Glutamatergic neuron (in vitro differentiated cells): ENCODE data around the gene CNGA2. TPM values are rescaled to one million over a fixed set of nuclear protein-coding genes. Genes with fewer than 3 reads are reported as not detected.

ENCODE experiments used
- DNase-seq: peaks from one replicate; pipeline ENCODE4 v3.0.0; 2022
- H3K27ac Mint-ChIP-seq: one replicate; pipeline ENCODE4 v1.8.0; 2020; ENCODE audit warnings: mild to moderate bottlenecking, mixed read lengths, inconsistent platforms; ENCODE audit not compliant: unreplicated experiment
- H3K27me3 Mint-ChIP-seq: one replicate; pipeline ENCODE4 v1.8.0; 2020; ENCODE audit warnings: mild to moderate bottlenecking, moderate library complexity, mixed read lengths, inconsistent platforms; ENCODE audit not compliant: unreplicated experiment
- H3K36me3 Mint-ChIP-seq: one replicate; pipeline ENCODE4 v1.8.0; 2020; ENCODE audit warnings: mild to moderate bottlenecking, mixed read lengths, inconsistent platforms; ENCODE audit not compliant: unreplicated experiment
- H3K4me1 Mint-ChIP-seq: one replicate; pipeline ENCODE4 v1.8.0; 2020; ENCODE audit warnings: mild to moderate bottlenecking, low read depth, mixed read lengths, inconsistent platforms; ENCODE audit not compliant: unreplicated experiment
- H3K4me3 Mint-ChIP-seq: one replicate; pipeline ENCODE4 v1.8.0; 2020; ENCODE audit warnings: mild to moderate bottlenecking, mixed read lengths, inconsistent platforms; ENCODE audit not compliant: unreplicated experiment
- H3K9me3 Mint-ChIP-seq: one replicate; pipeline ENCODE4 v1.8.0; 2020; ENCODE audit warnings: mild to moderate bottlenecking, moderate library complexity, mixed read lengths, inconsistent platforms; ENCODE audit not compliant: unreplicated experiment
- total RNA-seq: library from RNA; stranded (reverse); fragmentation: NEBNext Ultra II Directional; extraction: Animal tissue kit (Norgen Biotek cat#: 25700); gene quantifications from one replicate; pipeline ENCODE4 v1.2.1, GENCODE V29; 2021; ENCODE audit not compliant: unreplicated experiment
- TF ChIP-seq, protein P1 (sequence below): fragments of 200-600 bp; sonication (generic); IDR thresholded peaks from one replicate; pipeline ENCODE4 v1.5.0; 2021; ENCODE audit not compliant: partially characterized antibody, unreplicated experiment

Gene CNGA2
- total RNA-seq, 1 donor from 2014 or later = not detected

DNA sequence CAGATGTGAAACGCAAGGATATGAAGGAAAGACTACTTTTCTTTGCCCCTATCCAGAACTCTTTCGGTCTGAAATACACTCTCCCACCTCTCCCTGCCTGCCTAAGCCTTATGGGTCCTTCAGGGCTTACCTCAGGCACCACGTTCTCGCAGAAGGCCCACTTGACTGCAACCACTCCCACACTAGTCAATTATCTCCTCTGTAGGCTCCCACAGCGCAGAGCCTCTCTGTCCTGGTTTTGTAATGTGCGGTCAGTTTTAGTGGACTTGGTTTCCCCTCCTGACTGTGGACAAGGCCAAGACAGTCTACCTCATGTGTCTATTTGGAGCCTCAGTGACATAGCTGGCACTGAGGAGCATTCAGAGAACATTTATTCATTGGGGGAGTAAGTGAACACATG, 11.1 kb downstream of the CNGA2 start:
- DNase-seq = no peak
- Mint-ChIP-seq H3K27me3 (no peaks in the 10 kb centered on the region), H3K27ac (no peak overlapping the region), H3K4me1 (peaks cover 6% of the 10 kb centered on the region), H3K4me3 (no peak overlapping the region), H3K9me3 (peaks cover 3% of the 10 kb centered on the region), H3K36me3 (no peaks in the 10 kb centered on the region)
- TF ChIP-seq, protein P1, sequence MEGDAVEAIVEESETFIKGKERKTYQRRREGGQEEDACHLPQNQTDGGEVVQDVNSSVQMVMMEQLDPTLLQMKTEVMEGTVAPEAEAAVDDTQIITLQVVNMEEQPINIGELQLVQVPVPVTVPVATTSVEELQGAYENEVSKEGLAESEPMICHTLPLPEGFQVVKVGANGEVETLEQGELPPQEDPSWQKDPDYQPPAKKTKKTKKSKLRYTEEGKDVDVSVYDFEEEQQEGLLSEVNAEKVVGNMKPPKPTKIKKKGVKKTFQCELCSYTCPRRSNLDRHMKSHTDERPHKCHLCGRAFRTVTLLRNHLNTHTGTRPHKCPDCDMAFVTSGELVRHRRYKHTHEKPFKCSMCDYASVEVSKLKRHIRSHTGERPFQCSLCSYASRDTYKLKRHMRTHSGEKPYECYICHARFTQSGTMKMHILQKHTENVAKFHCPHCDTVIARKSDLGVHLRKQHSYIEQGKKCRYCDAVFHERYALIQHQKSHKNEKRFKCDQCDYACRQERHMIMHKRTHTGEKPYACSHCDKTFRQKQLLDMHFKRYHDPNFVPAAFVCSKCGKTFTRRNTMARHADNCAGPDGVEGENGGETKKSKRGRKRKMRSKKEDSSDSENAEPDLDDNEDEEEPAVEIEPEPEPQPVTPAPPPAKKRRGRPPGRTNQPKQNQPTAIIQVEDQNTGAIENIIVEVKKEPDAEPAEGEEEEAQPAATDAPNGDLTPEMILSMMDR = no peak

GRCh38 chrX:151746502-151746901, 12.0 kb downstream of the CNGA2 start:
- Mint-ChIP-seq H3K4me1 (peaks cover 6% of the 10 kb centered on the region), H3K9me3 (peaks cover 3% of the 10 kb centered on the region), H3K27me3 (no peaks in the 10 kb centered on the region), H3K36me3 (no peaks in the 10 kb centered on the region), H3K27ac (no peak overlapping the region), H3K4me3 (no peak overlapping the region)
- TF ChIP-seq, protein P1 = no peak
- no peak for DNase-seq

DNA sequence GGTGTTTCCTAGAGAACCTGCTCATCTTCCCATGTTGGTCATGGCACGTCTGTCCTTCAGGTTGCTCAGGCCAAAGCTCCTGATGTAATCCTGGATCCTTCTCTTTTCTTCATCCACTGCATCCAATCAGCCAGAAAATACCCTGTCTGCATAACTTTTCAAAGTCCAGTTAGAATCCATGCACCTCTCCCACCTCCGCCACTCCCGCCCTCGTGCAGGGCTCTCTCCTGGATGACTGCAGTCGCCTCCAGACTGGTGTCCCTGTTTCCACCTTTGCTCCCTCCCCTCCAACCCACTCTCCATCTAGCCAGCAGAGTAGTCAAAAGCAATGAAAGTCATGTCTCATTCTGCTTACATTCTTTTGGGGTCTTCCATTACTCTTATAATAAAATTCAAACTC, 16.0 kb downstream of the CNGA2 start:
- Mint-ChIP-seq H3K36me3 (no peaks in the 10 kb centered on the region), H3K9me3 (peaks cover 3% of the 10 kb centered on the region), H3K4me3 (no peak overlapping the region), H3K27me3 (no peaks in the 10 kb centered on the region), H3K27ac (no peak overlapping the region), H3K4me1 (peaks cover 6% of the 10 kb centered on the region)
- no peak for DNase-seq
- TF ChIP-seq, protein P1 = no peak

DNA sequence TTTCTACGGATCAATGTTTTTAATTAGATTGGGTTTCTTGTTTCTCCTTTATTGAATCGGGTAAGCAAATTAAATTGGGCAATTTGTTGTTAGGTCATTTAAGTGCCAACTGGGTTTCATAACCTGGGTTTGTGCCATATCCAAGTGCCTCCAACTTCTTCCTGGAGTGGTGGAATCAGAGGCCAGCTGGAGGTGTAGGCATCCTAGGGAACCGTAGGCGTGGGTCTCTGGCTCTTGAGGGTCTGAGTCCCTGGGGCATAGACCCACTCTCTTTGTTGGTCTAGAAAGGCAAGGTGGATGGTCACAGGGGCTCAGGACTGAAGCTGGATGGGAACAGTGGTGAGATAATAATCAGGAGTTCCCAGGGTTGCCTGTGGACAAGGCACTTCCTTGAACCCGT, 18.3 kb downstream of the CNGA2 start:
- Mint-ChIP-seq H3K27me3 (no peaks in the 10 kb centered on the region), H3K9me3 (peaks cover 3% of the 10 kb centered on the region), H3K4me3 (no peak overlapping the region), H3K4me1 (peaks cover 6% of the 10 kb centered on the region), H3K27ac (no peak overlapping the region), H3K36me3 (no peaks in the 10 kb centered on the region)
- no peak for DNase-seq
- TF ChIP-seq, protein P1 = no peak

DNA sequence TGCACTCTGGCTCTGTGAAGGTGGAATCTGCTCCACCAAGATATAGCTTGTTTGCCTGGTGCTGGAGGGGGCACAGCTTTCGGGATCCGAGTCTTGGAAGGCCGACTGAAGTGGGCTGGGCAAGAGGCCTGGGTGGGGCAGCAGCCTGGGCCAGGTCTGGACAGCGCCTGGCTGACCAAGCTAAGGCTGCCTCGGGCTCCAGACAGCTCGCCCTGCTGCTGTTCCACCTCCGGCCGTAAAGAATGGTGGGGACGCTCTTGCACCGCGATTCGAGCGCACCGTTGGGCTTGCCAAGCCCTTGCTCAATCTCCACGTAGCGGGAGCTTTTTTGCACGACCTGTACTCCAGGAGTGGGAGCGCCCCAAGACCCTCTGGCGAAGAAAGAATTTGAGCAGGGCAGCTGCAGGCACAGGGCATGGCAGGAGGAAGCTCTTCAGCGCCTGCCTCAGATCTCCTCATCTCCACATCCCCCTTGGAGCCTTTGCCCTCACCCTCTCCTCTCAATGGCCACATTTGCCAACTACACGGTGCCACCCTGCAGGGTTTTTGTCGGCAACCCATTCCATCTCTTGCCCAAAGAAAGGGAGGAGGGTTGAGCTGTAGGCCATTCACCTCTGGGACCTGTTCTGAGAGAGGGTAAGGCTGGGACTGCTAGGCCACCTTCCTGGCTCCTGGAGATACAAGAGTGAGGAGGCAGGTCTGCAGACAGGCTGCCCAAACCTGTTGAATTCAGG, 18.9 kb downstream of the CNGA2 start:
- peaks cover 6% of the 10 kb centered on the region for H3K4me1 Mint-ChIP-seq
- H3K27me3 Mint-ChIP-seq = no peaks in the 10 kb centered on the region
- H3K27ac Mint-ChIP-seq = no peak overlapping the region
- DNase-seq = peak; percentile 66
- peaks cover 3% of the 10 kb centered on the region for H3K9me3 Mint-ChIP-seq
- H3K4me3 Mint-ChIP-seq = no peak overlapping the region
- no peaks in the 10 kb centered on the region for H3K36me3 Mint-ChIP-seq
- TF ChIP-seq, protein P1 = peak; percentile 73
